ENCODE data around the gene CD22. TPM values are rescaled to one million over a fixed set of nuclear protein-coding genes. Genes with fewer than 3 reads are reported as not detected.
"Not testable (repeated sequence)": the region's sequence is repeated elsewhere in the genome, so short reads cannot be mapped to it uniquely, and the experiment has no call there.

Gene CD22
- total RNA-seq, 1 donor from 2014 or later = 1.2 TPM

DNA sequence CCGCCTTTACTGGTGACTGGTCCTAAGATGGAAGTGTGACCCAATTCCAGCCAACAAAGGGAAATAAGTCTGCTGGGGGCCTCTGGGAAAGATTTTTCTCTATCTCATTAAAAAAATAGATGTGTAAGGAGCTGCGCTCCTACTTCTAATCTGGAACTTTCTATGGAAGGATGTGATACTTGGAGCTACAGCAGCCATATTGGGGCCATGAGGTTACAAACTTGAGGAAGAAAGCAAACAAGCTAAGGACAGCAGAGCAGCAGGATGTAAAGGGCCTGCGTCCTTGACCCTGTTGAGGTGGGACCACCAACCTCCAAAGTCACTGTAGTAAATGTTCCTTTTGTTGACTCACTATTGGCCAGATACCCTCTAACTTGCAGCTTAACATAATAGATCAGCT is 49.4 kb downstream of the CD22 start:
- ATAC-seq (no peak), DNase-seq (ENCODE audit: low spot score) (no peak)

DNA sequence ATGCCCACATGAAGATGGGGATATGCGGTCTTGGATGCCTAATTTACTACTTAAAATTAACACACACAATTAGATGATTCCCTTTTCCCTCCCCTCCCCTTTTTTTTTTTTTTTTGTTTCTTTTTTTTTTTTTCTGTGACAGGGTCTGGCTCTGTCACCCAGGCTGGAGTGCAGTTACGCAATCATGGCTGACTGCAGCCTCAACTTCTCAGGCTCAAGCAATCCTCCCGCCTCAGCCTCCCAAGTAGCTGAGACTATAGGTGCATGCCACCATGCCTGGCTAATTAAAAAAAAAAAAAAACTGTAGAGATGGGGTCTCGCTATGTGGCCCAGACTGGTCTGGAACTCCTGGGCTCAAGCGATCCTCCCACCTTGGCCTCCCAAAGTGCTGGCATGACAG is 50.6 kb downstream of the CD22 start:
- not testable (repeated sequence) for DNase-seq (ENCODE audit: low spot score); ATAC-seq

- peak; percentile 45 for DNase-seq (ENCODE audit: low spot score)
- ATAC-seq = peak; percentile 80
Measured at GRCh38 chr19:35379992-35380391, 51.0 kb downstream of the CD22 start.

DNA sequence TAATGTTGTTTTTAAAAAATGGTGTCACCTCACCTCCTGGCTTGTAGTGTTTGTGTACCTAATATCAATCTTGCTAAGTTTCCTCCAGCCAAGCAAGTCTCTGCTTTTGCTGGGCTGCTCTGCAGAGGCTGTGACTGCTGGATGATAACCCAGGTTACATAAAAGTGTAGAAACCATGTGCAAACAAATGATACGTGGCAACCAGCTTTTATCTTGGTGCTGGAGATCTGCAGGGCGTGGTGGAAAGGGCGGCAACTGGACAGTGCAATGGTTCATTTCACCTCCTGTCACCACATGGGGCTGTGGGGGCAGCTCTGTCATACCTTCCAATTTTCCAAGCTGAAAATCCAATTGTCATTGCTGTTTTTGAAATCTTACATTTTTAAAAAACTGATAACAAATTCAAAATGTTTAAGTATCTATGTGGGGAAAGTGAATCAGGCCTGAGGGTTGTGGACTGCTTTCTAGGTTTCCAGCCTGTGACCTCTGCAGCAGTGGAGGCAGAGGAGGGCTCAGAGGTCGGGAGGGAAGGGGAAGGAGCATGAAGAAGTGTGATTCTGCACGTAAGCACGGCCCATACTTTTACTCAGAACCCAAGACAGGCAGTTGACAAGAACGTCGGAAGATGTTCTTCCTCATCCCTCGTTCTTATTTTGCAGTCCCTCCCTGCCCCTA is 51.6 kb downstream of the CD22 start:
- ATAC-seq (peak; percentile 90), DNase-seq (ENCODE audit: low spot score) (peak; percentile 70)

GRCh38 chr19:35381318-35381717 is 52.3 kb downstream of the CD22 start:
- ATAC-seq (no peak), DNase-seq (ENCODE audit: low spot score) (no peak)

GRCh38 chr19:35381926-35382325 is 52.9 kb downstream of the CD22 start:
- ATAC-seq (no peak), DNase-seq (ENCODE audit: low spot score) (no peak)

GRCh38 chr19:35383536-35383935 is 54.5 kb downstream of the CD22 start:
- ATAC-seq = peak; percentile 38
- DNase-seq (ENCODE audit: low spot score) = peak; percentile 56

DNA sequence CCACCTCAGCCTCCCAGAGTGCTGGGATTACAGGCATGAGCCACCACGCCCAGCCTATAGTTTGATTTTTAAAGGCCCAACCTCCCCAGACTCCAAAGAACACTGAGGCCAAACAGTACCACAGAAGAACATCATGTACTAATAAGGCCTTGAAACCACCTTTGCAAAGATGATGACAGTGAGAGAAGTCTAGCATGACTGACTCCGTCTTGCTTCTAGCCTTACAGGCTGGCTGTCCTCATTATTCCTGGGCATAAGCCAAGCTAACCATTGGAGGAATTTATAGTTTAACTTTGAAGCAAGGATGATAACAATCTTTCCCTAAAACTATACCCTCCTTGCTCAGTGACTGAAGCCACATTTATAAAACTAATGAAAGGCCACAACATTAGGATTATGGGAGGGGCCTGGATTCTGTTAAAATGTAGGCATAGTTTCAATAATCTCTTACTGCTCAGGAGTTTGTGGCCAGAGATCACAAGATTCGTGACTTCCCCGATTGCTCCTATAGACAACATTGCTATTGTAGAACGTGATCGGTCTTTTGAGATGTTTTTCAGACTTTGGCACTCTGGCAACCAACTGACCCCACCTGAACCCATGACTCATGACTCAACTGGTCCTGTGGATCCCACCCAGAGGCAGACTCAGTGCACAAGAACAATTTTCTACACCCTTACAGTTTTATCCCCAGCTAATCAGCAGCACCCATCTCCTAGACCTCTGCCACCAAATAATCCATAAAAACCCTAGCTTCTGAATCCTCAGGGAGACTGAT is 59.5 kb downstream of the CD22 start:
- DNase-seq (ENCODE audit: low spot score) (no peak), ATAC-seq (no peak)

DNA sequence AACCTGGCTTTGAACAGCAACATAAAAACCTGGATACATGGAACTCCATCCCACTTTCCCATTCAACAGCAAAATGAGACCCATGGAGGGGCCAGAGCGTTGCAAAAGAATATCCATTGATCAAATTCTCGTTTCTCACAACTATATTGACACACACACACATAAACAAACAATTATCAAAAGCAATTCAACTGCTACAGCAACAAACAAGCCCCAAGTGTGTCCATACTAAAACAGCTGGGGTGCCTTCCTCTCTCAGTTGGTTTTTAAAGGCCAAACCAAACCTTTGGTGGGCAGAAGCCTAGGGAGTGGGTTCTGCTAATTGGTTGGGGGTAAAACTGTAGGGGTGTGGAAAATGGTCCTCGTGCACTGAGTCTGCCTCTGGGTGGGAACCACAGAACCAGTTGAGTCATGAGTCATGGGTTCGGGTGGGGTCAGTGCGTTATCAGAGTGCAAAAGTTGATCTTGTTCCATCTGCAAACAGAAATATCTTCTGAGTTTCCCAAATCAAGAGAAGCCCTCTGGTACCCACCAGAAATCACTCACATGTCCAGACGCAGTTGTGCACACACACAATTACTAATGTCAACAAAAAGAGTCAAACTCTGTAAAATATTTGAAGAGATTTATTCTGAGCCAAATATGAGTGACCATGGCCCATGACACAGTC is 60.3 kb downstream of the CD22 start:
- DNase-seq (ENCODE audit: low spot score) (peak; percentile 29), ATAC-seq (no peak)

GRCh38 chr19:35392742-35393715 is 64.0 kb downstream of the CD22 start:
- ATAC-seq = no peak
- DNase-seq (ENCODE audit: low spot score) = peak; percentile 6

DNA sequence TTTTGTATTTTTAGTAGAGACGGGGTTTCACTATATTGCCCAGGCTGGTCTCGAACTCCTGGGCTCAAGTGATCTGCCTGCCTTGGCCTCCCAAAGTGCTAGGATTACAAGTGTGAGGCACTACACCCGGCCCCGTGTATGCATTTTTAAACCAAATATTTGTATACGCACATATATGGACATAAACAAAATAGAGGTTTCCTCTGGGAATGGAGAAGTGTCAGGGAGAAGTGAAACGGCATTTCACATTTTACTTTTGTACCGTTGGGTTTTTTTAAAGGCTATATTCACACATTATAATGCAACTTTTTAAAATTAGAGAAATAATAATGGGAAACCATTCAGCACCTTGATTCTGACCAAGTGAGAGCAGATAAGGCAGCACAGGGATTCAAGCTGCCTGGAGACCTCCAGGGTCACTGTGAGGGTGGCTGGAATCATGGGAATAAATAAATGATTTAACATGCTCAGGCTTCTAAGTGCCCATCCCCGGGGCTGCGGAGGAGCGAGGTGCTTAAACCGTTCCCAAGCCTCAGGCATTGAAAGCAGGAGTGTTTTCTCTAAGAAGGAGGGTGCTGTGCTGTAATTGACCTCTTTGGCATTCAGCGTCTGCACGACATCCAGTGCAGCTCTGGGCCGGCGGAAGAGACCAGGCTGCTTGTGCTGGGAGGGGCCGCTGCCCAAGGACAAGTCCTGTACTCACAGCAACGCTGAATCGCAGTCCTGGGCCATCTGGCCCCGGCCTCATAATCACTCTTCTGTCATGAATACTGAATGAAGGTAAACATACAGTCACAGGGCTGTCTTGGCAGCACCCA is 66.6 kb downstream of the CD22 start:
- DNase-seq (ENCODE audit: low spot score) (no peak), ATAC-seq (peak; percentile 55)

GRCh38 chr19:35396240-35396885 is 67.4 kb downstream of the CD22 start:
- no peak for ATAC-seq
- no peak for DNase-seq (ENCODE audit: low spot score)

Other genes with a start within 250 kb of the CD22 start
- 1.4 TPM for gene FXYD3, start 213.4 kb upstream of the CD22 start, total RNA-seq
- 1.9 TPM for gene LGI4, start 194.1 kb upstream of the CD22 start, total RNA-seq
- 280 TPM for gene FXYD1, start 190.4 kb upstream of the CD22 start, total RNA-seq
- 0.60 TPM for gene FXYD7, start 185.9 kb upstream of the CD22 start, total RNA-seq
- gene FXYD5, start 174.5 kb upstream of the CD22 start, total RNA-seq = 7.6 TPM
- not detected for gene FAM187B, start 100.4 kb upstream of the CD22 start, total RNA-seq
- gene LSR, start 80.2 kb upstream of the CD22 start, total RNA-seq = 103 TPM
- gene USF2, start 60.2 kb upstream of the CD22 start, total RNA-seq = 91.7 TPM
- gene HAMP, start 46.7 kb upstream of the CD22 start, total RNA-seq = 37.2 TPM
- 0.81 TPM for gene MAG, start 37.0 kb upstream of the CD22 start, total RNA-seq
- not detected for gene FFAR1, start 18.7 kb downstream of the CD22 start, total RNA-seq
- gene FFAR3, start 29.3 kb downstream of the CD22 start, total RNA-seq = not detected
- not detected for gene GPR42, start 41.9 kb downstream of the CD22 start, total RNA-seq
- not detected for gene FFAR2, start 119.1 kb downstream of the CD22 start, total RNA-seq
- gene KRTDAP, start 161.3 kb downstream of the CD22 start, total RNA-seq = not detected
- 2.0 TPM for gene DMKN, start 184.5 kb downstream of the CD22 start, total RNA-seq
- gene SBSN, start 199.1 kb downstream of the CD22 start, total RNA-seq = not detected
- not detected for gene GAPDHS, start 204.3 kb downstream of the CD22 start, total RNA-seq
- 26.6 TPM for gene TMEM147, start 216.4 kb downstream of the CD22 start, total RNA-seq
- not detected for gene ATP4A, start 234.5 kb downstream of the CD22 start, total RNA-seq